Activated naive CD4-positive, alpha-beta T cell treated with anti-CD3 and anti-CD28 coated beads for 36 hours (primary cell): ENCODE measurements around the gene AUTS2. TPM values are rescaled to one million over a fixed set of nuclear protein-coding genes. Genes with fewer than 3 reads are reported as not detected.
"Not testable (repeated sequence)": the region's sequence is repeated elsewhere in the genome, so short reads cannot be mapped to it uniquely, and the experiment has no call there.

Experiments
- CTCF ChIA-PET: fragments of 350-600 bp; sonication (Branson Sonifier 250); formaldehyde crosslinking; loops from one replicate; lab custom pipeline; 2021; ENCODE audit warnings: antibody characterized with exemption; lab: Charles Lee
- DNase-seq: peaks from one replicate; pipeline ENCODE4 v3.0.0-alpha.2; 2020
- H3K27ac Mint-ChIP-seq: one replicate; pipeline ENCODE4 v1.8.0; 2021; ENCODE audit warnings: mild to moderate bottlenecking, mixed read lengths
- H3K27me3 Mint-ChIP-seq: one replicate; pipeline ENCODE4 v1.8.0; 2021; ENCODE audit warnings: low read depth, mixed read lengths
- H3K36me3 Mint-ChIP-seq: one replicate; pipeline ENCODE4 v1.8.0; 2021; ENCODE audit warnings: low read depth, mixed read lengths
- H3K4me1 Mint-ChIP-seq: one replicate; pipeline ENCODE4 v1.8.0; 2021; ENCODE audit warnings: low read depth, mixed read lengths
- H3K4me3 Mint-ChIP-seq: one replicate; pipeline ENCODE4 v1.8.0; 2021; ENCODE audit warnings: mild to moderate bottlenecking, moderate library complexity, mixed read lengths
- H3K9me3 Mint-ChIP-seq: one replicate; pipeline ENCODE4 v1.8.0; 2021; ENCODE audit warnings: mixed read lengths
- intact Hi-C: fragments of 100-400 bp; cut with micrococcal nuclease; formaldehyde crosslinking; loops from one replicate; pipeline ENCODE4 v1.15.1; 2023
- total RNA-seq, 2 experiments: library from RNA; stranded (reverse); gene quantifications; one replicate each; pipeline ENCODE4 v1.2.3, GENCODE V29; 2021

AUTS2 gene
- total RNA-seq, 2 experiments from 2014 or later: 0.79 to 1.1 TPM

GRCh38 chr7:70805360-70805759, 1207.1 kb downstream of the AUTS2 start:
- intact Hi-C loops: no loop called here
- H3K27ac Mint-ChIP-seq: no peak overlapping the region
- peaks cover 3% of the 10 kb centered on the region for H3K4me1 Mint-ChIP-seq
- no peaks in the 10 kb centered on the region for H3K27me3 Mint-ChIP-seq
- no peak for DNase-seq
- H3K36me3 Mint-ChIP-seq: peaks cover 2% of the 10 kb centered on the region
- CTCF ChIA-PET: no interaction called here
- no peak overlapping the region for H3K4me3 Mint-ChIP-seq
- H3K9me3 Mint-ChIP-seq: peaks cover 17% of the 10 kb centered on the region

- Mint-ChIP-seq H3K27ac (no peak overlapping the region), H3K36me3 (no peaks in the 10 kb centered on the region), H3K9me3 (peaks cover 6% of the 10 kb centered on the region), H3K4me3 (no peak overlapping the region), H3K4me1 (peaks cover 3% of the 10 kb centered on the region), H3K27me3 (peaks cover 10% of the 10 kb centered on the region)
- no peak for DNase-seq
- intact Hi-C loops: no loop called here
- CTCF ChIA-PET: interaction anchor here (0.8 kb wide), 1 partner anchor 104 kb away, joined by 3 read pairs; no protein-coding TSS in a partner anchor
Measured at GRCh38 chr7:70807650-70808049, 1209.4 kb downstream of the AUTS2 start.

GRCh38 chr7:70808876-70809275, 1210.6 kb downstream of the AUTS2 start:
- Mint-ChIP-seq H3K4me3 (no peak overlapping the region), H3K36me3 (no peaks in the 10 kb centered on the region), H3K9me3 (no peaks in the 10 kb centered on the region), H3K27ac (no peak overlapping the region), H3K27me3 (peaks cover 10% of the 10 kb centered on the region), H3K4me1 (peaks cover 3% of the 10 kb centered on the region)
- CTCF ChIA-PET: no interaction called here
- no peak for DNase-seq
- intact Hi-C loops: no loop called here

GRCh38 chr7:70810558-70811139, 1212.4 kb downstream of the AUTS2 start:
- CTCF ChIA-PET: interaction anchor here (1.2 kb wide), 1 partner anchor 18 kb away, joined by 3 read pairs; no protein-coding TSS in a partner anchor
- Mint-ChIP-seq H3K27me3 (peaks cover 10% of the 10 kb centered on the region), H3K4me1 (peaks cover 3% of the 10 kb centered on the region), H3K4me3 (no peak overlapping the region), H3K9me3 (no peaks in the 10 kb centered on the region), H3K27ac (no peak overlapping the region), H3K36me3 (no peaks in the 10 kb centered on the region)
- DNase-seq: no peak
- intact Hi-C loops: no loop called here

- H3K4me3 Mint-ChIP-seq: no peak overlapping the region
- intact Hi-C loops: no loop called here
- no peak overlapping the region for H3K27ac Mint-ChIP-seq
- CTCF ChIA-PET: no interaction called here
- H3K4me1 Mint-ChIP-seq: peaks cover 3% of the 10 kb centered on the region
- peaks cover 10% of the 10 kb centered on the region for H3K27me3 Mint-ChIP-seq
- H3K9me3 Mint-ChIP-seq: peaks cover under 1% of the 10 kb centered on the region
- no peak for DNase-seq
- H3K36me3 Mint-ChIP-seq: no peaks in the 10 kb centered on the region
Measured at GRCh38 chr7:70812511-70812910, 1214.2 kb downstream of the AUTS2 start.

- peaks cover 20% of the 10 kb centered on the region for H3K9me3 Mint-ChIP-seq
- H3K27ac Mint-ChIP-seq, CTCF ChIA-PET, H3K27me3 Mint-ChIP-seq, H3K36me3 Mint-ChIP-seq, intact Hi-C loops, H3K4me3 Mint-ChIP-seq, DNase-seq, H3K4me1 Mint-ChIP-seq: not testable (repeated sequence)
Measured at GRCh38 chr7:70822490-70822889, 1224.2 kb downstream of the AUTS2 start.

GRCh38 chr7:70829221-70830059, 1231.2 kb downstream of the AUTS2 start:
- H3K36me3 Mint-ChIP-seq: no peaks in the 10 kb centered on the region
- DNase-seq: peak; percentile 78
- intact Hi-C loops: loop anchor here (1.0 kb wide), 1 partner anchor 904 kb away; no protein-coding TSS in a partner anchor
- H3K27me3 Mint-ChIP-seq: peaks cover 13% of the 10 kb centered on the region
- no peaks in the 10 kb centered on the region for H3K9me3 Mint-ChIP-seq
- peaks cover 8% of the 10 kb centered on the region for H3K4me1 Mint-ChIP-seq
- H3K4me3 Mint-ChIP-seq: no peak overlapping the region
- CTCF ChIA-PET: interaction anchor here (0.6 to 1.7 kb wide), 7 partner anchors 11 to 904 kb away, joined by 3 to 4 read pairs (median 3); no protein-coding TSS in a partner anchor
- H3K27ac Mint-ChIP-seq: no peak overlapping the region

GRCh38 chr7:70830060-70830395, 1231.8 kb downstream of the AUTS2 start:
- peaks cover 8% of the 10 kb centered on the region for H3K4me1 Mint-ChIP-seq
- H3K9me3 Mint-ChIP-seq: no peaks in the 10 kb centered on the region
- no peaks in the 10 kb centered on the region for H3K36me3 Mint-ChIP-seq
- H3K4me3 Mint-ChIP-seq: no peak overlapping the region
- no peak overlapping the region for H3K27ac Mint-ChIP-seq
- H3K27me3 Mint-ChIP-seq: peaks cover 16% of the 10 kb centered on the region
- DNase-seq: no peak
- intact Hi-C loops: no loop called here
- CTCF ChIA-PET: interaction anchor here (0.6 to 1.0 kb wide), 3 partner anchors 16 to 903 kb away, joined by 3 to 4 read pairs (median 3); no protein-coding TSS in a partner anchor

GRCh38 chr7:70830426-70830825, 1232.2 kb downstream of the AUTS2 start:
- CTCF ChIA-PET: no interaction called here
- Mint-ChIP-seq H3K4me1 (peaks cover 8% of the 10 kb centered on the region), H3K9me3 (no peaks in the 10 kb centered on the region), H3K27me3 (peaks cover 16% of the 10 kb centered on the region), H3K27ac (no peak overlapping the region), H3K4me3 (no peak overlapping the region), H3K36me3 (no peaks in the 10 kb centered on the region)
- intact Hi-C loops: no loop called here
- DNase-seq: no peak

GRCh38 chr7:70833726-70834125, 1235.5 kb downstream of the AUTS2 start:
- Mint-ChIP-seq H3K36me3 (no peaks in the 10 kb centered on the region), H3K4me1 (peaks cover 8% of the 10 kb centered on the region), H3K27me3 (peaks cover 20% of the 10 kb centered on the region), H3K4me3 (no peak overlapping the region), H3K9me3 (no peaks in the 10 kb centered on the region), H3K27ac (no peak overlapping the region)
- no peak for DNase-seq
- intact Hi-C loops: no loop called here
- CTCF ChIA-PET: no interaction called here

GRCh38 chr7:70834424-70834823, 1236.1 kb downstream of the AUTS2 start:
- no peak for DNase-seq
- H3K4me3 Mint-ChIP-seq: no peak overlapping the region
- no peak overlapping the region for H3K27ac Mint-ChIP-seq
- no peaks in the 10 kb centered on the region for H3K9me3 Mint-ChIP-seq
- CTCF ChIA-PET: no interaction called here
- no peaks in the 10 kb centered on the region for H3K36me3 Mint-ChIP-seq
- intact Hi-C loops: no loop called here
- H3K27me3 Mint-ChIP-seq: peaks cover 15% of the 10 kb centered on the region
- H3K4me1 Mint-ChIP-seq: peaks cover 5% of the 10 kb centered on the region

GRCh38 chr7:70835658-70836057, 1237.4 kb downstream of the AUTS2 start:
- H3K4me3 Mint-ChIP-seq: no peak overlapping the region
- no peaks in the 10 kb centered on the region for H3K36me3 Mint-ChIP-seq
- peaks cover 1% of the 10 kb centered on the region for H3K9me3 Mint-ChIP-seq
- intact Hi-C loops: no loop called here
- no peak for DNase-seq
- no peak overlapping the region for H3K27ac Mint-ChIP-seq
- peaks cover 7% of the 10 kb centered on the region for H3K27me3 Mint-ChIP-seq
- CTCF ChIA-PET: no interaction called here
- H3K4me1 Mint-ChIP-seq: no peaks in the 10 kb centered on the region

- Mint-ChIP-seq H3K9me3 (peaks cover 5% of the 10 kb centered on the region), H3K27me3 (peaks cover 7% of the 10 kb centered on the region), H3K27ac (peak overlapping the region; percentile 34), H3K36me3 (no peaks in the 10 kb centered on the region), H3K4me1 (no peaks in the 10 kb centered on the region), H3K4me3 (no peak overlapping the region)
- DNase-seq: no peak
- intact Hi-C loops: no loop called here
- CTCF ChIA-PET: no interaction called here
Measured at GRCh38 chr7:70836279-70836678, 1238.0 kb downstream of the AUTS2 start.
